DND-41 (cell line): ENCODE data around the gene NF2.

ENCODE experiments used
- EZH2 ChIP-seq: IDR thresholded peaks from 3 replicates; pipeline ENCODE4 v1.6.1; 2012; ENCODE audit warnings: borderline replicate concordance, low read depth, mild to moderate bottlenecking, moderate library complexity, low read length, inconsistent platforms; ENCODE audit not compliant: severe bottlenecking
- TF ChIP-seq, protein P1 (sequence below): IDR thresholded peaks from 2 replicates; pipeline ENCODE4 v1.5.1; 2012; ENCODE audit warnings: borderline replicate concordance, low read length, moderate library complexity, mild to moderate bottlenecking; ENCODE audit not compliant: poor library complexity, severe bottlenecking; ENCODE audit errors: extremely low read depth

GRCh38 chr22:29741926-29742325 lies 138.5 kb downstream of the NF2 start:
- TF ChIP-seq, protein P1, sequence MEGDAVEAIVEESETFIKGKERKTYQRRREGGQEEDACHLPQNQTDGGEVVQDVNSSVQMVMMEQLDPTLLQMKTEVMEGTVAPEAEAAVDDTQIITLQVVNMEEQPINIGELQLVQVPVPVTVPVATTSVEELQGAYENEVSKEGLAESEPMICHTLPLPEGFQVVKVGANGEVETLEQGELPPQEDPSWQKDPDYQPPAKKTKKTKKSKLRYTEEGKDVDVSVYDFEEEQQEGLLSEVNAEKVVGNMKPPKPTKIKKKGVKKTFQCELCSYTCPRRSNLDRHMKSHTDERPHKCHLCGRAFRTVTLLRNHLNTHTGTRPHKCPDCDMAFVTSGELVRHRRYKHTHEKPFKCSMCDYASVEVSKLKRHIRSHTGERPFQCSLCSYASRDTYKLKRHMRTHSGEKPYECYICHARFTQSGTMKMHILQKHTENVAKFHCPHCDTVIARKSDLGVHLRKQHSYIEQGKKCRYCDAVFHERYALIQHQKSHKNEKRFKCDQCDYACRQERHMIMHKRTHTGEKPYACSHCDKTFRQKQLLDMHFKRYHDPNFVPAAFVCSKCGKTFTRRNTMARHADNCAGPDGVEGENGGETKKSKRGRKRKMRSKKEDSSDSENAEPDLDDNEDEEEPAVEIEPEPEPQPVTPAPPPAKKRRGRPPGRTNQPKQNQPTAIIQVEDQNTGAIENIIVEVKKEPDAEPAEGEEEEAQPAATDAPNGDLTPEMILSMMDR: no peak
- no peak for TF ChIP-seq EZH2
